ENCODE measurements around the gene TPRG1.

GRCh38 chr3:189309400-189309975 lies 137.7 kb downstream of the TPRG1 start:
- TF ChIP-seq, protein P1, sequence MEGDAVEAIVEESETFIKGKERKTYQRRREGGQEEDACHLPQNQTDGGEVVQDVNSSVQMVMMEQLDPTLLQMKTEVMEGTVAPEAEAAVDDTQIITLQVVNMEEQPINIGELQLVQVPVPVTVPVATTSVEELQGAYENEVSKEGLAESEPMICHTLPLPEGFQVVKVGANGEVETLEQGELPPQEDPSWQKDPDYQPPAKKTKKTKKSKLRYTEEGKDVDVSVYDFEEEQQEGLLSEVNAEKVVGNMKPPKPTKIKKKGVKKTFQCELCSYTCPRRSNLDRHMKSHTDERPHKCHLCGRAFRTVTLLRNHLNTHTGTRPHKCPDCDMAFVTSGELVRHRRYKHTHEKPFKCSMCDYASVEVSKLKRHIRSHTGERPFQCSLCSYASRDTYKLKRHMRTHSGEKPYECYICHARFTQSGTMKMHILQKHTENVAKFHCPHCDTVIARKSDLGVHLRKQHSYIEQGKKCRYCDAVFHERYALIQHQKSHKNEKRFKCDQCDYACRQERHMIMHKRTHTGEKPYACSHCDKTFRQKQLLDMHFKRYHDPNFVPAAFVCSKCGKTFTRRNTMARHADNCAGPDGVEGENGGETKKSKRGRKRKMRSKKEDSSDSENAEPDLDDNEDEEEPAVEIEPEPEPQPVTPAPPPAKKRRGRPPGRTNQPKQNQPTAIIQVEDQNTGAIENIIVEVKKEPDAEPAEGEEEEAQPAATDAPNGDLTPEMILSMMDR (IDR thresholded peaks at IDR 0.05; ENCODE audit: insufficient read depth, low read length, poor library complexity, severe bottlenecking), result no peak
- TF ChIP-seq EZH2phosphoT487 (conservative IDR thresholded peaks at IDR 0.05; ENCODE audit: low read length), result no peak

Data from SU-DHL-6 (cell line).